AML-193 (cell line): ENCODE data around the gene CTSL.
A peak's percentile ranks its signal among the peaks of the same experiment; 100 is the strongest.

Experiments used
- DNase-seq, 2 experiments: peaks; one replicate each; lab custom pipeline; 2025; lab: John Stamatoyannopoulos, UW

Gene CTSL

DNA sequence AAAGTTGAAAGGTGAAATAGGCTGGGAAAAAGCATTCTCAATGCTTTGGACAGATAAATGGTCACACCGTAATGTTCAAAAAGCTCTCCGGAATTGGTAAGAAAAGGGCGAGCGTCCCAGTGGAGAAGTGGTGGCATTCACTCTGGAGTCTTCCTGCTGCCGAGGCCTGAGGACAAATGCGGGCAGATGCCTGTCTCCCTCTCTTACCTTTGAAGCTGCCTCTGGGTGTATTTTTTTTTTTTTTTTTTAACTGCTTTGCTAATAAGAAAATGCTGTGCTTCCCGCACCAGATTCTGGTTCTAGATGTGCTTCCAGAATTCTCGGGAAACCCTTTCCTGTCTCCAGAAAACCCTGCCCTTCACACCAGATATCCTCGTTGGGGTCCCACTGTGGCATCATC, 24.4 kb upstream of the CTSL start:
- DNase-seq: no peak

DNA sequence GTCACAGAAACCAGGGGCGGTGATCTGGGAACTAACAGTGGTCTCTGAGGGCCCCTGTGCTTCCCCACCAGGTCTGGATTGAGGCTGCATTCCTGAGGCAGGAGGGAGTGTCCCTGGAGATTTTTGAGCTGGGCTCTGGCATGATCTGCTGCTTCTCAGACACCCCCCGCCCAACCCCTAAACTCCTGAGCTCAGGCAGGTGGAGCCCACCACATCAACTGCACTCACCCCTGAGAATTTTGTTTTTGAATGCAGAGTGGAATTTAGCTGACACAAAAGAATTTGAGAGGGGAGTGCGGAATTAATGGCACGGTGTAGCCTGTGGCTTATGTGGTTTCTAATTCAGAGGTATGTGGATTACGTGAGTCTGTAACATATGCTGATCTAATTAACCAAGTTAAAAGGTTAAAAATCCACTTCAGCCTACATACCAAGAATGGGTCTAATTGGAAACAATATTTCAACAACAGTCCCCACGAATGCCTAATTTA, 23.9 kb upstream of the CTSL start:
- no peak for DNase-seq

DNA sequence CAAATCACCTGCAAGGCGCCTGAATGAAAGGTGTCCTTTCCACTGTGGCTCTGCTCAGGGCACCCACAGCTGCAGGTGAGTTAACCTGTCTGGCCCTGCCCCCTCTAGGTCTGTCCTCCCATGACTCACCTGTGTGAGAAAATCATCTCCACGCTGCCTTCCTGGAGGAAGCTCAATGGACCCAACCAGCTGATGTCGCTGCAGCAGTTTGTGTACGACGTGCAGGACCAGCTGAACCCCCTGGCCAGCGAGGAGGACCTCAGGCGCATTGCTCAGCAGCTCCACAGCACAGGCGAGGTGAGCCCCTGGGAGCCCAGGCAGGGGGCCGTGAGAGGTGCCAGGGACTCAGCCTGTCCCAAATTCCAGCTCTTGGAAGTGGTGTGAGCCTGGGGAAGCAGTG, 23.0 kb upstream of the CTSL start:
- no peak for DNase-seq

DNA sequence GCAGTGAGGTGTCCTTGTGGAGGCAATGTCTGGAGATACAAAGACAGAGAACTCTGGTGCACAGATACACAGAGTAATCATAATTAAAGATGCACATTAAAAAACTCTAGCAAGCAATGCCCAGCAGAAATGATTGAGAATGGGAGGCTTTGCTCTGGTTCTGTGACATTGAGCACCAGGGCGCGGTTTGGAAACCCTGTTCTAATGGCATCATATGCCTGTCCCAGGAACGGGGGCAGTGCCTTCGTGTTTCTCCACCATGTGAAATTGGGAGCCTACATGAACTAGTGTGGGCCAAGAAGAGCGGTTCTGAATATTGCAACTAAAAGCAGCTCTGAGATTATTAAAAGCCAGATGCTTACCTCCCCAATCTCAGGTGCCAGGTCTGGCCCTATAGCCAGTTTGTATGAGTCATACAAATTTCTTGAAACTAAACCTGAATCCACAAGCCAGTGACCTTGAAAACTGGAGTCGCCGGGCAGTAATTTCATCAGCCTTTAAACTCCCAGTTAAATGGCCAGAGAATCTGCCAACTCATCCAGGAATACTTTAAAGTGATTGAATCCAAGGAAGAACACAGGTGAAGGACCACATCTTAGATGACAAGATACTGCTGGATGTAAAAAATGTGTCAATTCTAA, 22.2 kb upstream of the CTSL start:
- DNase-seq: no peak

DNA sequence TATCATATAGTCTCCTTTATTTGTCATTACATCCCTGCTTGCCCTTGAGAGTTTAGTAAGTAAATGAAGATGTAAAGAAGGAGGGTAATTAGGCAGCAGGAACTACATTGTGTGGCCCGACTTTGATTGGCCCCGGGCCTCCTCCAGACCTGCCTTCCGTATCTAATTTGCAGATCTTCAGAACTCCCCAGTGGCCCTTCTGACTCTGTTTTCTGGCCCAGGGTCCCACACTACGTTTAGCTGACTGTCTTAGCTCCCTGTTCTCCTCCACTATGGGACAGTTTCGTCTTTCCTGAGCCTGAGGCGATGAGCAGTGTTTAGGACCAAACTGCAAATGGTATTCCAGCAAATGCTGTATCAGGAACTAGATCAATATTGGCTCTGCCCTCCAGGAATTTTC, 21.6 kb upstream of the CTSL start:
- DNase-seq: no peak

DNA sequence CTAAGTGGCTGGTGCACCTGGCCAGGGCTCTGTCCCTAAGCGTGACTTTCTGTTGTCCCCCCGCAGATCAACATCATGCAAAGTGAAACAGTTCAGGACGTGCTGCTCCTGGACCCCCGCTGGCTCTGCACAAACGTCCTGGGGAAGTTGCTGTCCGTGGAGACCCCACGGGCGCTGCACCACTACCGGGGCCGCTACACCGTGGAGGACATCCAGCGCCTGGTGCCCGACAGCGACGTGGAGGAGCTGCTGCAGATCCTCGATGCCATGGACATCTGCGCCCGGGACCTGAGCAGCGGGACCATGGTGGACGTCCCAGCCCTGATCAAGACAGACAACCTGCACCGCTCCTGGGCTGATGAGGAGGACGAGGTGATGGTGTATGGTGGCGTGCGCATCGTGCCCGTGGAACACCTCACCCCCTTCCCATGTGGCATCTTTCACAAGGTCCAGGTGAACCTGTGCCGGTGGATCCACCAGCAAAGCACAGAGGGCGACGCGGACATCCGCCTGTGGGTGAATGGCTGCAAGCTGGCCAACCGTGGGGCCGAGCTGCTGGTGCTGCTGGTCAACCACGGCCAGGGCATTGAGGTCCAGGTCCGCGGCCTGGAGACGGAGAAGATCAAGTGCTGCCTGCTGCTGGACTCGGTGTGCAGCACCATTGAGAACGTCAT, 19.7 kb upstream of the CTSL start:
- DNase-seq: no peak

DNA sequence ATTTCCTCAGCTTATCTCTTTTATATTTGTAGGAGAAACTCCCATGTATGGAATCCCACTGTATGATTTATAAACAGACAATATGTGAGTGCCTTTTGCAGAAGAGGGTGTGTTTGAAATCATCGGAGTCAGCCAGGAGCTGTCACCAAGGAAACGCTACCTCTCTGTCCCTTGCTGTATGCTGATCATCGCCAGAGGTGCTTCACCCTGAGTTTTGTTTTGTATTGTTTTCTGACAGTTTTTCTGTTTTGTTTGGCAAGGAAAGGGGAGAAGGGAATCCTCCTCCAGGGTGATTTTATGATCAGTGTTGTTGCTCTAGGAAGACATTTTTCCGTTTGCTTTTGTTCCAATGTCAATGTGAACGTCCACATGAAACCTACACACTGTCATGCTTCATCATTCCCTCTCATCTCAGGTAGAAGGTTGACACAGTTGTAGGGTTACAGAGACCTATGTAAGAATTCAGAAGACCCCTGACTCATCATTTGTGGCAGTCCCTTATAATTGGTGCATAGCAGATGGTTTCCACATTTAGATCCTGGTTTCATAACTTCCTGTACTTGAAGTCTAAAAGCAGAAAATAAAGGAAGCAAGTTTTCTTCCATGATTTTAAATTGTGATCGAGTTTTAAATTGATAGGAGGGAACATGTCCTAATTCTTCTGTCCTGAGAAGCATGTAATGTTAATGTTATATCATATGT, 18.0 kb upstream of the CTSL start:
- DNase-seq: no peak

DNA sequence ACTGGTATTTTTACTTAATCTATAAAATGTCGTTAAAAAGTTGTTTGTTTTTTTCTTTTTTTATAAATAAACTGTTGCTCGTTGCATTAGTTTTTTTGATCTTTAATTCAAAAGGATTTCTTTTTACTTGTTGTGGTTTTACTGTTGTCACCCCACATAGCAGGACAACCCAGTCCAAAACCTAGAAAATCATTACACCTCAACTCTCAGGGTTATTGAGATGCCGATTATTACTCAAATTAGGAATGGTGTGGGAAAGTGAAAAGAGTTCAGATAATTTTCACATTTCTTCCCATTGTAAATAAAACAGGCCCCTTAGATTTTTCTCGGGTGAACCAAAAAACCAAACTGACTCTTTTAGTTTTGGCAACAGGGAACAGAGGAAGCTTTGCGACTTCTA, 17.4 kb upstream of the CTSL start:
- DNase-seq: no peak

DNA sequence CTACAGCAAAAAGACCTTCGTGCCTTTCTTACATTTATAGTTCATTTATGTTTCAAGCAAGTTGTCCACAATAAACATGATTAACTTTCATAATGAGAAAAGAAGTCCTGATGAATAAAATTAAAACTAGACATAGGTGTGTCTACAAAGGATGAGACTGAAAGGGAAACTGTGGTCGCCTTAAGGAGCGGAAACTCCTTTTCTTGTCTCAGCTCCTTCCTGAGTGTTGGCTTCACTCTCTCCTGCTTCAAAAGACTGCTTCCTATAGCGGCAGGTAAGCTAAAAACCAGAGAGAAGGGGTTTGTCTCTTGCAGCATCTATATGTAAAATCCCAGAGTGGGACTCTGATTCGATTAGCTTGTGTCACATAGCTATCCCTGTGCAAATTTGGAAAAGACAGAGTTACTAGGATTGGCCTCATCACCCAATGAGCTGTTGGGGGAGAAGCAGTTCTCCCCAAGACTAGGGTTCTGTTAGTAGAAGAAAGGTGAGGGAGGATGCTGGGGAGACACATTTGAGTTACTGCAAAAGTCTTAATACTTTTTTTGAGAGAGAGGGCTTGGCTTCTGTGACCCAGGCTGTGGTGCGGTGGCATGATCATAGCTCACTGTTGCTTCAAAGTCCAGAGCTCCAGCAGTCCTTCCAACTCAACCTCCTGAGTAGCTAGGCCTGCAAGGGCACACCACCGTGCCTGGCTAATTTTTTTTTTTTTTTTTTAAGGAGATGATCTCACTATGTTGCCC, 16.8 kb upstream of the CTSL start:
- no peak for DNase-seq

DNA sequence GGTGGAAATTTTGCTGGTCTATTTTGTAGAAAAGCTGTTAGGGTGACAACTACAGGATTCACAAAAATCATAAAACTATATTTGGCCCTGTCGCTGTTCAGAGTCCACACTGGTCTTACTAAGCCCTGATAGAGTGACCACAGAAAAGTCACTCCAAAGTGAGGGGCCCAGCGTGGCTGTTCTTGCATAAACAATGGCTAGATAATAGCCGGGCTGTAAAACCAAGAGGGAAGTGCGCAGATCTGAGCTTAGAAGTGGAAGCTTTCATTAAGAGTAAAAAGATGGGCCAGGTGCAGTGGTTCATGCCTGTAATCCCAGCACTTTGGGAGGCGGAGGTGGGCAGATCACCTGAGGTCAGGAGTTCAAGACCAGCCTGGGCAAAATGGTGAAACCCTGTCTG, 15.5 kb upstream of the CTSL start:
- DNase-seq: no peak

DNA sequence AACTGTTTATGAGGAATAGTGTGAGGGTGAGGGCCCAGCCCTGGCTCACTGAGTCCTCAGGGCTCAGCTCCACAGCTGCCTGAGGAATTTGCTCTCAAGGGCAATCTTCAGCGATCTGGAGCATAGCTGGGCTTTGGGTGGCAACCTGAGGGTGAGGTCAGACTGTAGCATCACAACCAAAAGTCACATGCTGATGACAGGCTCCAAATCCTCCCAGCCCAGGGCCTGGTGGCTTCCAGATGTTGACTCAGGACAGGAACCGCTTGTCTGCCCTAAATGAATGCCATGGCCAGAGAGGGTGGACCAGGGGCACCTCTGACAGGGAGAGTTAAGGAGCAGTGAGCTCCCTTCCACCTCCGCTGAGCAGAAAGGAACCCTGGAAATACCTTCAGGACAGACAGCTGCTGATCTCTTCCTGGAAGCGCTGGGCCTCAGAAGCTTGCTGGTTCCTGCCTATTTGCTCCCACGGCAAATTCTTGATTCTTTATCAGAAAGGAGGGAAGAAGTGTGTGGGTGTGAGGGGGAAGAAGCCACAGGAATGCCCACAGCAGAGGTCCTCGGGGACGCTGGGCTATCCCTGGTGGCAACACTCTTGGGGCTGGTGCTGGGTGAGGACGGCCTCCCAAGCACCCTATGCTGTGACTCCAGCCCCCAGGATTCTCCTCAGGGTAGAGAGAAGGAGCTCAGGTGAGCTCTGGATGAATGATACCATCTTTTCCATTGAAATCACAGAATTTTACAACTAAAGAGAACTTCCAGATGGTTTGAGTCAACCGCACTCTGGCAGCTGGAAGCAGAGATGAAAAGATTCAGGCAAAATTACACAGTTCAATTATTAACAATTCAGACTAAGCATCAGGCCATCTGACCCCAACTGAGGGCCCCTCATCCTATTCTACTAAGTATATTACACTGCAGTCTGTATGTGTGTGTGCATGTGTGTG, 13.8 kb upstream of the CTSL start:
- no peak for DNase-seq

DNA sequence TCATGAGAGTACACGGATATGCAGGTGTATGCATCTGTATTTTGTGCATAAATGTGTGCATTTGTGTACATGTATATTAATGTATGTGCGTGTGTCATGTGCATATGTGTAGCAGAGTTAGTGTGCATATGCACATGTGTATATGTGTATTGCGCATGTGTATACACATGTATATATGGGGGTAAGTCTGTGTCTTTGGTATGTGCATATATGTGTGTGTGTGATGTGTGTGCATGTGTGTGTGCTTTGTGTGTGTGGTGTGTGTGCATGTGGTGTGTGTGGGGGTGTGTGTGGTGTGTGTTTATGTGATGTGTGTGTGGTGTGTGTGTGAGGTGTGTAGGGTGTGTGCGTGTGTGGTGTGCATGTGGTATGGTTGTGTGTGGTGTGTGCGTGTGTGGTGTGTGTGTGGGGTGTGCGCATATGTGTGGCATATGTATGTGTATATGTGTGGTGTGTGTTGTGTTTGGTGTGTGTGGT, 13.1 kb upstream of the CTSL start:
- no peak for DNase-seq

DNA sequence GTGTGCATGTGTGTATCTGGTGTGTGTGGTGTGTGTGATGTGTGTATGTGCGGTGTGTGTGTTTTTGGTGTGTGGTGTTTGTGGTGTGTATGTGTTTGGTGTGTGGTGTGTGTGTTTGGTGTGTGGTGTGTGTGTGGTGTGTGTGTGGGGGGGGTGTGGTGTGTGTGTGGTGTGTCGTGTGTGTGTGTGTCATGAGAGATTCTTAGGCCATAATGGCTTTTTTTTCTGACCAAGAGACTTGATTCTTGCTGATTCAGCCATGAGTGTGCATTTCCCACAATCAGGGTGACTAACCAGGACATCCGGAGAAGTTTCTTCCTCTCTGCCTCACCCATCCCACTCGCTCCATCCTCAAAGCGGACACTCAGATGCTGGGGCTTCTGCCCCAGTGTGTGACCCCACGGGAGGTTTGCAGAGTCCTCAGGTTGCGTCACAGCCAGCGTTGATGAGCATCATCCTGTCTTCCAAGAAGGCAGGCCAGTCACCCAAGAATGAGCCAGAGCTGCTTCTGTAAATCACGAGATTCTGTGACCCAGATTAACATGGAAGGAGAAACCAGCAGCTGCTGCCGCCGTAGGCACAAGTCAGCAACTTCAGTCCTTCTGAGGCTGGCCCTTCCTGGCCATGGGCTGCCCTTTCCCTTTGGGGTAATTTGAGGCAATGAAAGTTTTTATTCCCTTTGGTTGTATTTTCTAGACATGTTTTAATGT, 12.5 kb upstream of the CTSL start:
- DNase-seq: peak; percentile 30 to 45

DNA sequence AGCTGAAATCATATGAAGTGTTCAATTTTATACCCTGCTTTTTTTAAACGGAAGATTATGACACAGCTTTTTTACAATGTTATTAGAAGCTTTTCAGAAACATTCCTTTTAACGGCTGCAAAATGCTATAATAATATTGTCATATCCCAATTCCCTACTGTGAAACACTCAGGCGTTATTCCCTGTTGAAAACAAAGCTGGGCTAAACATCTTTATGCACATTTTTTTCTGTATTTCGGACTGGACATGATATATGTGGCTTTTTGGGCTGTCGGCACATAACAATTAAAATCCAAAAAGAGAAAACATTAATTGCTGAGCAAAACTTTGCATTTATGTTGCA, 12.0 kb upstream of the CTSL start:
- DNase-seq: no peak

DNA sequence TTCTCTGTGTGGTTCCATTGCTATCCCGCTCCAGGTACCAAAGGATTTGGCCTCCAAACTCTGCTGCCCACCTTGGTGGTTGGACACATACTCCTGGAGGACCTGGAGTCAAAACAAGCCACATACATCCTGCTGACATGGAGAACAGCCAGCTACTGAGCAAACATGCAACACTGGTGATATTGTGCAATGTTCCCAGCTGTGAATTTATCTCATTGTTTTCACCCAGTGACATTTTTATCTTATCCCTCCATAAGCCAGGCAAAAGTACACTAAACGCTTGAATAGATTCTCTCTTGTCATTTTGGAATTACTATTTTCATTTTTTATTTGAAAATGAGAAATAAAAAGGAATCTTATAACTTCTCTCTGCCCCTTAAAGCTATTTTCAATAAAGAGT, 11.1 kb upstream of the CTSL start:
- peak in 1 of 2 experiments; percentile 28 for DNase-seq

DNA sequence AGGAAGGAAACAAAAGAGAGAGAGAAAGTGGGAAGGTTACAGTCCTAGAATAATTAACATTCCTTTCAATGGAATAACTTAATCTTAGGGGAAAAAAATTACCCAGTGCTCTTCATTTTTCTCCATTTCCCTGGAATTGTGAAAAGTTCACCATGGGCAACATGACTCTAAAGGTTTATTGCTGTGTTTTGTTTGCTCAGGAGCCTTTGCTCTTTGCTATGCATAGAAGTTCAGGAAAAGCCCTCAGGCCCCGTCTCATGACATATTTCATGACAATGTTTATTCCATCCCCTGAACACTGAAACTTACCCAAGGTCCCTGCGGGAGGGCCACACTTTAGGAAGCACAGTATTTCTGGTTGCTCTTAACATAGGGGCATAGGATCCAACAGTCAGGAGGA, 9.8 kb upstream of the CTSL start:
- no peak for DNase-seq

DNA sequence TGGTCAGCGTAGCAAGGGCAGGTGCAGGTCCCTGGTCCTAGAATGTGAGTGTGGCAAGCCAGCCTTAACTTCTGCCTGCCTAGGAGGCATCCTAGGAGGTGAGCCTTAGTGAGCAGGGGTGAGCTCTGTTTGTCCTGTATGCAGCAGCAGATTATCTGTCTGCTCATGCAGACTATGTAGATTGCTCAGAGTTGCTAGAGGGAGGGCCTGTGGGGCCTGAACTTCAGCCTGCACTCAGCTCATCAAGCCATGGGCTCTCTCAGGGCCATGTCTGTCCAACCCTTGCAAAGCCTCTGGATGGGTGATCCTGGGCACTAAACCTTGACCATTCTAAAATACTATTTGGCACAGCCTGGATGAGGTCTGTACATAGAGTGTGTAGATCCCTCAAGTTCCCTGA, 8.5 kb upstream of the CTSL start:
- DNase-seq: no peak

DNA sequence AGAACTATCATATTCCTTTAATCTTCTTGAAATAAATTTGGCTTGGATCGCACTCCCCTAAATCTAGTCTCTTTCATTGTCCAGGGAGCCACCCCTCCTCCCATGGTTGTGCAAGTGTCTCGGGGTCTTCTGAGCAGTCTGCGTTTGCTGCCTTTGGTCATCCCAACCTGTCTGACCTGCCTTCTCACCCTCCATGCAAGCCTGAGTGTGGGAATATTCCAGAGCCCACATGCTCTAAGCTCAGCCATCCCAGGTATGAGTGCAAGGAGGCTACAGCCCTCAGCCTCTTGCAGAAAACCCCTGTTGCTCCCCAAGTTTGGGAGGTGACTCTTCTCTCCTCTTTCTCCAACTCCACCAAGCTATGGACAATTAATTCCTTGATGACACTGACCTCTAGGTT, 7.7 kb upstream of the CTSL start:
- DNase-seq: no peak

DNA sequence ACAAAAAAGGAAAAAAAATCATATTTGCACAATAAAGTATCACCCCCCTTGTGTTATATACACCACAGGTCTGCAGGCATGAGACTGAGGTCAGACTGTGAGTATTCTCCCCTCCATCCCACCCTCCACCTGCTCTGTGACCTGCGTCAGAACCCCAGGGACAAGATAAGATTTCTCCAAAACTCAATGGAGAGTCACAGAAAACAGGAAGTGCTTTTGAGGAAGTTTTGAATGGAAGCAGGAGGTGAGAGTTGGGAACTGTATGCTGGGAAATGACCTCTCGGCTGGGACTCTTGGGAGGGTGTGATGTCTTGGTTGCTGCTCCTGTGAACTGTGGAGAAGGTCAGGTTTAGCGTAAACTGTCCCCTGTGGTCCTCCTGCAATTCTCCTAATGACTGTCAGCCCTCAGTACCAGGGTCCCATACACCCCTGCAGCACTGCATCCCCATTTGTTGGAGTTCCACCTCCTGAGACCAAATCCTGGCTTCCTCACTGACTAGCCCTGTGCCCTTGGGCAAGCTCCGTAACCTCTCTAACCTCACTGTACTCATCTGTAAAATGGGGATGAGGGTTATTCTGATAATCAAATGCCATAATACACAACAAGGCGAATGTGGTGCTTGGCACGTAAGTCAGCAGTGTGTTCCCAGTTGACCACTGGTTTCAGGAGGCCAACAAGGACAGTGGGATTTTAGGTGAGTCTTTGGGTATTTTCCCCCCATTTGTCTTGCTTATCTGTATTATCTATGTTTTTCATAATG, 6.9 kb upstream of the CTSL start:
- no peak for DNase-seq

DNA sequence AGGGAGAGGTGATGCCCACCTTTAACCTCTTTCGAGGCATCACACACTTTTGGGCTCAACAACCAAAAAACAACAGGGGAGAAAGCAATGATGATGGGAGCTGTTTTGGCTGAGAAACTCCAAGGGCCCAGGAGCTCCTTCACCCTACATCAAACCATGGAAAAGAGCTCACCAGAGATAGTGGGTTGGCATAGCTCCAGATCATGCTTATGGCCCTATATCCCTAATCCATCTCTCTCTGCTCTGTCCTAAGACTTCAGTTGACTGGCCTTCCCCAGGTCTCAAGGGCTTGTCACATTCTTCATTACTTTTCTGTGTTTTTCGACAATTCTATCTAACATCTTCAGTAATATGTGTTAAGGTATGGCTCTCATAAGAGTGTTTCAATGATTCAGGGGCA, 5.7 kb upstream of the CTSL start:
- DNase-seq: no peak
